ENCODE data around the gene ITPR1.

GRCh38 chr3:4827767-4828166, 334.6 kb downstream of the ITPR1 start:
- TF ChIP-seq EZH2 (IDR thresholded peaks at IDR 0.05; ENCODE audit: borderline replicate concordance, low read length) (no peak), CTCF (conservative IDR thresholded peaks at IDR 0.05 in 1 of 2, IDR thresholded peaks at IDR 0.05 in 1 of 2; ENCODE audit: extremely low read depth in 1 of 2, insufficient read depth in 1 of 2, low read depth in 1 of 2, low read length in 2 of 2) (no peak)
